ENCODE measurements around the gene KAT2A. TPM values are rescaled to one million over a fixed set of nuclear protein-coding genes. Genes with fewer than 3 reads are reported as not detected.

KAT2A gene
- total RNA-seq, 1 experiment from 2014 or later: 44.8 TPM

DNA sequence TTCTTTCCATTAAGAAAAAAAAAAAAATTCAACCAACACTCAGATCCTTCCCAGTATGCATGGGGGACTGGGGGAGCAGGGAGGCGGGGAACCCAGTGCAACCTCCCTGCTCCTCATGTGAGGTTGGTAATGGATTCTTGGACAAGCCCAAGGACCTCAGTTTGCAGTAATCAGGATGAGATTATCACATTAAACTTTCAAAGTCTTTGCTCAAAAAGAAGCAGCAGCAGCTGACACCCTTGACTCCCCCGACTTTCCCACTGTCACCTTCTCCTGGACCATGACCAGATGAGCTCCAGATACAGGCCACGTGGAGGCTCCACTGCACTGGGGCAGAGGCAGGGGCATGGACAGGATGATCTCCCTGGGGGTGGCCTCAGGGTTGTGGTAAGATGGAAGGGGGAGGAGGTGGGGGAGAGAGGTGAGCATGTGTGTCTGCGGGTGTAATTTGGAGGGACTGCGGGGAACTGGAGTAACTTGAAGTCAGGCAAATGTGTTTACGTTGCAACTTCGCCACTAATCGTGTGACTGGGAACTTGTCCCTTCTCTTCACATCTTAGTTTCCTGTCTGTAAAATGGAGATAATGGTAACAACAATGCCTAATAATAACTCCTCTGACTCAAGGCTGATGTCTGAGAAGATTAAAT lies 42.6 kb downstream of the KAT2A start:
- POLR2A ChIA-PET: no interaction called here
- CTCF ChIA-PET: interaction anchor here (0.7 to 0.8 kb wide), 3 partner anchors 21 to 119 kb away, joined by 3 to 6 read pairs (median 3); no protein-coding TSS in a partner anchor
- Mint-ChIP-seq H3K9me3 (no peaks in the 10 kb centered on the region), H3K27ac (no peak overlapping the region), H3K4me1 (peaks cover 3% of the 10 kb centered on the region; the same call in 1 of the 2 replicates), H3K36me3 (no peaks in the 10 kb centered on the region), H3K27me3 (ENCODE audit: low read depth) (peaks cover under 1% of the 10 kb centered on the region), H3K4me3 (no peak overlapping the region)
- TF ChIP-seq CBFB (CRISPR knock-in tag; IDR thresholded peaks at IDR 0.05; ENCODE audit: low read depth) (no peak), JAZF1 (CRISPR knock-in tag; IDR thresholded peaks at IDR 0.05) (no peak), EMX1 (CRISPR knock-in tag; IDR thresholded peaks at IDR 0.05) (no peak), GTF2I (CRISPR knock-in tag; conservative IDR thresholded peaks at IDR 0.05) (no peak), SMAD4 (CRISPR knock-in tag; IDR thresholded peaks at IDR 0.05) (no peak), ZBTB21 (CRISPR knock-in tag; IDR thresholded peaks at IDR 0.05; ENCODE audit: borderline replicate concordance) (no peak), AR (CRISPR knock-in tag; IDR thresholded peaks at IDR 0.05) (no peak), ZNF396 (CRISPR knock-in tag; IDR thresholded peaks at IDR 0.05; ENCODE audit: borderline replicate concordance) (no peak), ATF3 (CRISPR knock-in tag; conservative IDR thresholded peaks at IDR 0.05) (no peak)
- TF ChIP-seq, protein P1, sequence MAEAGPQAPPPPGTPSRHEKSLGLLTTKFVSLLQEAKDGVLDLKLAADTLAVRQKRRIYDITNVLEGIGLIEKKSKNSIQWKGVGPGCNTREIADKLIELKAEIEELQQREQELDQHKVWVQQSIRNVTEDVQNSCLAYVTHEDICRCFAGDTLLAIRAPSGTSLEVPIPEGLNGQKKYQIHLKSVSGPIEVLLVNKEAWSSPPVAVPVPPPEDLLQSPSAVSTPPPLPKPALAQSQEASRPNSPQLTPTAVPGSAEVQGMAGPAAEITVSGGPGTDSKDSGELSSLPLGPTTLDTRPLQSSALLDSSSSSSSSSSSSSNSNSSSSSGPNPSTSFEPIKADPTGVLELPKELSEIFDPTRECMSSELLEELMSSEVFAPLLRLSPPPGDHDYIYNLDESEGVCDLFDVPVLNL (CRISPR knock-in tag; IDR thresholded peaks at IDR 0.05; ENCODE audit: borderline replicate concordance, low read depth): no peak
- TF ChIP-seq, protein P2, sequence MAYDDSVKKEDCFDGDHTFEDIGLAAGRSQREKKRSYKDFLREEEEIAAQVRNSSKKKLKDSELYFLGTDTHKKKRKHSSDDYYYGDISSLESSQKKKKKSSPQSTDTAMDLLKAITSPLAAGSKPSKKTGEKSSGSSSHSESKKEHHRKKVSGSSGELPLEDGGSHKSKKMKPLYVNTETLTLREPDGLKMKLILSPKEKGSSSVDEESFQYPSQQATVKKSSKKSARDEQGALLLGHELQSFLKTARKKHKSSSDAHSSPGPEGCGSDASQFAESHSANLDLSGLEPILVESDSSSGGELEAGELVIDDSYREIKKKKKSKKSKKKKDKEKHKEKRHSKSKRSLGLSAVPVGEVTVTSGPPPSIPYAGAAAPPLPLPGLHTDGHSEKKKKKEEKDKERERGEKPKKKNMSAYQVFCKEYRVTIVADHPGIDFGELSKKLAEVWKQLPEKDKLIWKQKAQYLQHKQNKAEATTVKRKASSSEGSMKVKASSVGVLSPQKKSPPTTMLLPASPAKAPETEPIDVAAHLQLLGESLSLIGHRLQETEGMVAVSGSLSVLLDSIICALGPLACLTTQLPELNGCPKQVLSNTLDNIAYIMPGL (CRISPR knock-in tag; IDR thresholded peaks at IDR 0.05): no peak
- TF ChIP-seq, protein P3, sequence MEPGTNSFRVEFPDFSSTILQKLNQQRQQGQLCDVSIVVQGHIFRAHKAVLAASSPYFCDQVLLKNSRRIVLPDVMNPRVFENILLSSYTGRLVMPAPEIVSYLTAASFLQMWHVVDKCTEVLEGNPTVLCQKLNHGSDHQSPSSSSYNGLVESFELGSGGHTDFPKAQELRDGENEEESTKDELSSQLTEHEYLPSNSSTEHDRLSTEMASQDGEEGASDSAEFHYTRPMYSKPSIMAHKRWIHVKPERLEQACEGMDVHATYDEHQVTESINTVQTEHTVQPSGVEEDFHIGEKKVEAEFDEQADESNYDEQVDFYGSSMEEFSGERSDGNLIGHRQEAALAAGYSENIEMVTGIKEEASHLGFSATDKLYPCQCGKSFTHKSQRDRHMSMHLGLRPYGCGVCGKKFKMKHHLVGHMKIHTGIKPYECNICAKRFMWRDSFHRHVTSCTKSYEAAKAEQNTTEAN (CRISPR knock-in tag; IDR thresholded peaks at IDR 0.05): no peak
- TF ChIP-seq, protein P4, sequence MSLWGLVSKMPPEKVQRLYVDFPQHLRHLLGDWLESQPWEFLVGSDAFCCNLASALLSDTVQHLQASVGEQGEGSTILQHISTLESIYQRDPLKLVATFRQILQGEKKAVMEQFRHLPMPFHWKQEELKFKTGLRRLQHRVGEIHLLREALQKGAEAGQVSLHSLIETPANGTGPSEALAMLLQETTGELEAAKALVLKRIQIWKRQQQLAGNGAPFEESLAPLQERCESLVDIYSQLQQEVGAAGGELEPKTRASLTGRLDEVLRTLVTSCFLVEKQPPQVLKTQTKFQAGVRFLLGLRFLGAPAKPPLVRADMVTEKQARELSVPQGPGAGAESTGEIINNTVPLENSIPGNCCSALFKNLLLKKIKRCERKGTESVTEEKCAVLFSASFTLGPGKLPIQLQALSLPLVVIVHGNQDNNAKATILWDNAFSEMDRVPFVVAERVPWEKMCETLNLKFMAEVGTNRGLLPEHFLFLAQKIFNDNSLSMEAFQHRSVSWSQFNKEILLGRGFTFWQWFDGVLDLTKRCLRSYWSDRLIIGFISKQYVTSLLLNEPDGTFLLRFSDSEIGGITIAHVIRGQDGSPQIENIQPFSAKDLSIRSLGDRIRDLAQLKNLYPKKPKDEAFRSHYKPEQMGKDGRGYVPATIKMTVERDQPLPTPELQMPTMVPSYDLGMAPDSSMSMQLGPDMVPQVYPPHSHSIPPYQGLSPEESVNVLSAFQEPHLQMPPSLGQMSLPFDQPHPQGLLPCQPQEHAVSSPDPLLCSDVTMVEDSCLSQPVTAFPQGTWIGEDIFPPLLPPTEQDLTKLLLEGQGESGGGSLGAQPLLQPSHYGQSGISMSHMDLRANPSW (CRISPR knock-in tag; conservative IDR thresholded peaks at IDR 0.05; ENCODE audit: low read depth): no peak
- ATAC-seq (no peak), DNase-seq (ENCODE audit: low spot score) (no peak)

- H3K4me1 Mint-ChIP-seq: peaks cover 6% of the 10 kb centered on the region; the same call in 1 of the 2 replicates
- peaks cover 8% of the 10 kb centered on the region for H3K27me3 Mint-ChIP-seq (ENCODE audit: low read depth)
- H3K27ac Mint-ChIP-seq: no peak overlapping the region
- CTCF ChIA-PET: interaction anchor here (1.0 to 1.4 kb wide), 3 partner anchors 11 to 57 kb away, joined by 3 to 8 read pairs (median 3); partner anchors contain the start of gene NKIRAS2
- DNase-seq (ENCODE audit: low spot score) (no peak), ATAC-seq (no peak)
- H3K4me3 Mint-ChIP-seq: no peak overlapping the region
- no peaks in the 10 kb centered on the region for H3K9me3 Mint-ChIP-seq
- no peaks in the 10 kb centered on the region for H3K36me3 Mint-ChIP-seq
- POLR2A ChIA-PET: no interaction called here
- TF ChIP-seq ATF3 (CRISPR knock-in tag; conservative IDR thresholded peaks at IDR 0.05) (no peak), JUN (CRISPR knock-in tag; IDR thresholded peaks at IDR 0.05) (no peak), FOXJ3 (CRISPR knock-in tag; IDR thresholded peaks at IDR 0.05; ENCODE audit: borderline replicate concordance) (no peak), JAZF1 (CRISPR knock-in tag; IDR thresholded peaks at IDR 0.05) (no peak), MAX (CRISPR knock-in tag; IDR thresholded peaks at IDR 0.05) (no peak), ELF4 (CRISPR knock-in tag; IDR thresholded peaks at IDR 0.05; ENCODE audit: low read depth) (no peak), ZNF232 (CRISPR knock-in tag; IDR thresholded peaks at IDR 0.05) (no peak)
- TF ChIP-seq, protein P5, sequence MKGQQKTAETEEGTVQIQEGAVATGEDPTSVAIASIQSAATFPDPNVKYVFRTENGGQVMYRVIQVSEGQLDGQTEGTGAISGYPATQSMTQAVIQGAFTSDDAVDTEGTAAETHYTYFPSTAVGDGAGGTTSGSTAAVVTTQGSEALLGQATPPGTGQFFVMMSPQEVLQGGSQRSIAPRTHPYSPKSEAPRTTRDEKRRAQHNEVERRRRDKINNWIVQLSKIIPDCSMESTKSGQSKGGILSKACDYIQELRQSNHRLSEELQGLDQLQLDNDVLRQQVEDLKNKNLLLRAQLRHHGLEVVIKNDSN (CRISPR knock-in tag; IDR thresholded peaks at IDR 0.05): no peak
Measured at GRCh38 chr17:42077755-42078154, 43.4 kb downstream of the KAT2A start.
